Inflammatory macrophage treated with lipopolysaccharide for 1 hour (primary cell): ENCODE results near the gene GNG14.
A peak's percentile ranks its signal among the peaks of the same experiment; 100 is the strongest.
"Not testable (repeated sequence)": the region's sequence is repeated elsewhere in the genome, so short reads cannot be mapped to it uniquely, and the experiment has no call there.

Experiments used
- DNase-seq, 2 donors: peaks; one replicate each; pipeline ENCODE4 v3.0.0-alpha.2; 2020 to 2022

GNG14 gene

DNA sequence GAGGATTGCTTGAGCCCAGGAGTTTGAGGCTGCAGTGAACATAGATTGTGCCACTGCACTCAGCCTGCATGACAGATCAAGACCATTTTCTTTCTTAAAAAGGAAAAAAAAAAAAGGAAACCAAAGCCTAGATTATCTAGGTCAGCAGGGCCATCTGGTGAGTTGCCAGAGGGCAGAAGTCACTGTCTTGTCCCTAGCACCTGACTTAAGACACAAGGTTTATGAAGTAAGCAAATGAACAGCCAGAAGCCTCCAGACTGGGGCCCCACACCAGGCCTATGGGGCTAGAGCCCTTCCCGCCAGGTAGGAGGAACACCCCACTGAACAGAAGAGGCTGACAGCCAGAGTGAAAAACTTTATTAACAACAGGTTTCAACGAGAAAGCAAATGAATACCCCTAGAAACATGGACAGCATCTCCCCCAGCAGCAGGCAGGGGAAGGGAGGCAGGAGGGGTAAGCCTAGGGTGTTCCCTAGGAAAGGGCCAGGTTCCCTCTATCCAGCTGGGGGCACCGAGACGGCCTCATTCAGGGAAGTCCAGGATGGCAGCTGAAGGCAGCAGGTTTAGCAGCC lies 20.0 kb upstream of the GNG14 start:
- peak in 1 of 2 donors; percentile 29 for DNase-seq

GRCh38 chr19:12668346-12668745 lies 19.5 kb upstream of the GNG14 start:
- DNase-seq: no peak

DNA sequence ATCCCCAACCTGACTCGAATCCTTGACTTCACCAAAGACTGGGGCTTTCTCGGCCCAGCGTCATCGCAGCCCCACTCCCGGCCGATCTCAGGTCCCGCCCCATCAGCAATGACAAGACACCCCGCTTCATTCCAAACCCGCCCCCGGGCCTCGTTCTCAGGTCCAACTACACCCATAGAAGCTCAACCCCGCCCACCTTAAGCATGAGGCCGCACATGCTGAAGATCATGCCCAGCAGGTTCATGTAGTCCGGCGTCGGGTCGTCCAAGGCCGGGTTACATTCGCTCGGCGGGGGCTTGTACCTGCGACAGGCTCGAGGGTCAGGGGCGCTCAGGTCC lies 18.9 kb upstream of the GNG14 start:
- DNase-seq: peak; percentile 55 to 73

DNA sequence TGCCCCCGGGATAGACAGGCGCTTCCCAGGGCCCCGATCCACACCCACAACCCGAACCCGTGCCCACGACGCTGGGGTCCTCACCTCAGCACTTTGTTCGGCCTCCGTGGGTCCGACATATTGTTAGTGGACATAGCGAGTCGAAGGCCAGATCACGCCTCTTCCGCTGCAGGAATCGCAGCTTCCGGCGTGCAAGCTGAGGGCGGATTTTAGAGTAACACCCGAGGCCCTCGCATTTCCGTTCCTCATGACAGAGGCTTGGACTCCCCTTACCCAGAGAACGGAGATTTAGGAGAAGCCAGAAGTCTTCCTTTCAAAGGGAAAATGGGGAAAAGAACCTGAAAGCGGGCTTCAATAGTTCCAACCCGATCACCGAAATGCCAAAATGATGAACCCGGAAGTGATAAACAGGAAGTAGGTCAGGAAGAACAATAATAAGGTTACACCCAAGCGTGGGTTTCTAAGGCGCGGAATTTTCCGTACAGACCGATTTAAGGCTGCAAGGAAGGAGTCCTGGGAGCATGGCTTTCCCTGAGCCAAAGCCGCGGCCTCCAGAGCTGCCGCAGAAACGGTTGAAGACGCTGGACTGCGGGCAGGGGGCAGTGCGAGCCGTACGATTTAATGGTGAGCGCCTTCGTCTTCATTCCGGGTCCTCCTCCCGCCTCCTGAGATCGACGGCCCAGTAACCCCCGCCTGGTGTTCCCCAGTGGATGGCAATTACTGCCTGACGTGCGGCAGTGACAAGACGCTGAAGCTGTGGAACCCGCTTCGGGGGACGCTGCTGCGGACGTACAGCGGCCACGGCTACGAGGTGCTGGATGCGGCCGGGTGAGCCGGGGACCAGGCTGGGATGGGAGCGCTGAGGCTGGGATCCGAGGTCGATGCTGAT lies 18.3 kb upstream of the GNG14 start:
- peak; percentile 70 to 84 for DNase-seq

DNA sequence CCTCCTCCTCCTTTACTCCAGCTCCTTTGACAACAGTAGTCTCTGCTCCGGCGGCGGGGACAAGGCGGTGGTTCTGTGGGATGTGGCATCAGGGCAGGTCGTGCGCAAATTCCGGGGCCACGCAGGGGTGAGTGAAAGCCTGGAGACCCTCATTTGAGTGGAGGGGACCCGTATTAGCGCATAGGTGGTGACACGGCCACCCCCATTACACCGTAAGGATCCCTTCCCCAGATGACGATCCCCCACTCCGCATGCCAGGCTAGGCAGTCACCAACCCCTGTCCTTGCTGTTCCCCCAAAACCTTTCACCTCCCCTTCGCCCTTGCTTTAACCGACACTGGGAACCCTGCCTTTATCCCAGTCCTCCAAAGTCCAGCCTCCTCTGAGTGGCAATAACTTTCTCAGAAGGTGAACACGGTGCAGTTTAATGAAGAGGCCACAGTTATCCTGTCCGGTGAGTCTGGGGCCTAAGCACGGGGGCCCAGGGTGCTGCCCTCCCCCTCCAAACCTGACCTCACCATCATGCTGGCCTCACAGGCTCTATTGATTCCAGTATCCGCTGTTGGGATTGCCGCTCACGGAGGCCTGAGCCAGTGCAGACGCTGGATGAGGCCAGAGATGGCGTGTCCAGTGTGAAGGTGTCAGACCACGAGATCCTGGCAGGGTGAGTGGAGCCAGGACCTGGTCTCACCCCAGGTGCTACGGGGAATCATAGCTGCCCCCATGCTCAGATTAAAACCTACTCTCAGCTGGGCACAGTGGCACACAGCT lies 17.5 kb upstream of the GNG14 start:
- no peak for DNase-seq

- DNase-seq: no peak
These were observed 15.1 kb upstream of the GNG14 start for GRCh38 chr19:12672744-12673143.

DNA sequence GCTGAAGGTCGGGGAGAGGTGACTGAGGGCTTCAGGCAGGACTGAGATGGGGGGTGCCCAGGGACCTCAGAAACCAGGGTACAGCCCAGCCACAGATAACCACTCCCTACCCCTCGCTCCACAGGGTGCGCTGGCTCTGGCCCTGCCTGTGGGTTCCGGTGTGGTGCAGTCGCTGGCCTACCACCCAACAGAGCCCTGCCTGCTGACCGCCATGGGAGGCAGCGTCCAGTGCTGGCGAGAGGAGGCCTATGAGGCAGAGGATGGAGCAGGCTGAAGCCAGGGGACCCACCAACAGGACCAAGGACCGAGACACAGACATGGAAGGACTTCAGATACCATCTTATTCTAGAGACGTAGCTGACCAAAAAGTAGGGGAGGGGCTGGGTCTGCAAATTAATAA lies 12.4 kb upstream of the GNG14 start:
- no peak for DNase-seq

- DNase-seq: no peak
These were observed 11.9 kb upstream of the GNG14 start for GRCh38 chr19:12675940-12676339.

DNA sequence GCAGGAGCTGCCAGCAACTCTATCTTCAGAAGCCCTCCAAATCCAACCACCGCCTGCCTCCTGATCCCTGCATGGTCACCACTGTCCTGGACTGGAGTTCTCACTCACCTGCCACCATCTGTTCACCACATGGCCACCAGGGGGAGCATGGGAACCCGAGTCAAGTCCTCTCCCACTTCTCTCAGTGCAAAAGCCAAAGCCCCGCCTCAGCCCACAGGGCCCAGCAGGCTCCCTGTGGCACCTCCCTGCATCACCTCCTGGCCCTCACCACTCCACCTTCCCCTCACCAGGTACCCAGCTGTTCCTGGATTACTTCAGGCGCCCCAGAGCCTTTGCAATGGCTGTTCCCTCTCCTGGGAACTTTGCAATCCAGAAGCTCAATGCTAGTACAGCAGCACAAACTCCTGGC lies 11.4 kb upstream of the GNG14 start:
- peak; percentile 56 to 91 for DNase-seq

GRCh38 chr19:12676928-12677327 lies 10.9 kb upstream of the GNG14 start:
- DNase-seq: no peak

GRCh38 chr19:12678039-12678438 lies 9.8 kb upstream of the GNG14 start:
- DNase-seq: not testable (repeated sequence)

GRCh38 chr19:12680034-12680433 lies 7.8 kb upstream of the GNG14 start:
- DNase-seq: no peak

DNA sequence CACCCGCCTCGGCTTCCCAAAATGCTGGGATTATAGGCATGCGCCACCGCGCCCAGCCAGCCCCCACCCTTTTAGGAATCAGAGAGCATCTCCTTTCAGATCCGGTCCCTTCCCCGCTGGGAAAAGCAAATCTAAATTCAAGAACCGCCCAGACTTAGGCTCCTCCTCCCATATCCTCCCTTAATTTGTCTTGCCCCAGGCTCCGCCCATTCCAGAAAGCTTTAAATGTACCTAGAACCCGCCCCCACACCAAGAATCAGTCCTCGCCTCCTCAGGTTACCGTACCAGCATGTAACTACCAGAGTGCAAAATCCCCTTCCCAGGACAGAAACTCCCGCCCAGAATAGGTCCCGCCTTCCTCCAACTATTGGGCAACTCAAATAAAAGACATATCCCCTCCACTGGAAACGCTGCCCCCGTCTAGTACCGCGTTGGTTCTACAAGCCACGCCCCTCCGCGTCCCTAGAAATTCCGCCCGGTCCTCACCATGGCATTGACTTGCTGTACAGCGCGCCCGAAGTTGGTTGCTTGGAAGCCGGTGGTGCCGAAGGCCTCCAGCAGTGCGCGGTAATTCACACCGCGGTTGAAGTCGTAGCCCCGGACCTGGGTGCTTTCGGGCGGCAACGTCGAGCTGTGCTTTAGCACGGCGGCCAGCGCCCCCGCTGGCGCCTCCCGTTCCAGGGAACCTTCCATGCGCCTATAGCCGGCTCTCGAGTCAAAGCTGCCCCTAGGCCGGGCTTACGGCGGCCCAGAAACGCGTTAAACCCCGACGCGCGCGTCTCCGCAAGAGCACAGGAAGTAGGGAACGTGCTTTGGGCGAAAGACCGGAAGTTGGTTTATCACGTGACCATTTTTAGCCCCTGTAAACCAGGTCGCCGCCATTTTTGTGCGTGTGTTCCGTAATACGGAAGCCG lies 6.5 kb upstream of the GNG14 start, which contains the start of gene DHPS:
DHPS (minus strand) TSS at position 807 of the 914 bp plus-strand sequence; CDS start at position 693, 114 bp downstream.
- peak; percentile 93 to 95 for DNase-seq

DNA sequence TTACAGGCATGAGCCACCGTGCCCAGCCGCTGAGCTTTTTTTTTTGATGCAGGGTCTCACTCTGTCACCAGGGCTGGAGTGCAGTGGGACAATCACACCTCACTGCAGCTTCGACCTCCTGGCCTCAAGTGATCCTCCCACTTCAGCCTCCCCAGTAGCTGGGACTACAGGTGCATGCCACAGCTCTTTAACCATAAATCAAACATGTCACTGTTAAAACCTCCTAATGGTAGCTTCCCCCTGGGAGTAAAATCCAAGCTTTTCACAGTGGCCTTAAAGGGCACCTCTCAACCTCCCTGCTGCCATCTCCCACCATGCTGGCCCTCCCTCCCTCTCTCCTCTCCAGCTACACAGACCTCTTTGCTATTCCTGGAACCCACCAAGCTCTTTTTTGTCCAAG lies 2.0 kb upstream of the GNG14 start:
- no peak for DNase-seq

GRCh38 chr19:12689012-12689411 lies 1.2 kb downstream of the GNG14 start:
- no peak for DNase-seq

- no peak for DNase-seq
These were observed 1.9 kb downstream of the GNG14 start for GRCh38 chr19:12689581-12690216.

- DNase-seq: no peak
These were observed 5.2 kb downstream of the GNG14 start for GRCh38 chr19:12692960-12693359.

DNA sequence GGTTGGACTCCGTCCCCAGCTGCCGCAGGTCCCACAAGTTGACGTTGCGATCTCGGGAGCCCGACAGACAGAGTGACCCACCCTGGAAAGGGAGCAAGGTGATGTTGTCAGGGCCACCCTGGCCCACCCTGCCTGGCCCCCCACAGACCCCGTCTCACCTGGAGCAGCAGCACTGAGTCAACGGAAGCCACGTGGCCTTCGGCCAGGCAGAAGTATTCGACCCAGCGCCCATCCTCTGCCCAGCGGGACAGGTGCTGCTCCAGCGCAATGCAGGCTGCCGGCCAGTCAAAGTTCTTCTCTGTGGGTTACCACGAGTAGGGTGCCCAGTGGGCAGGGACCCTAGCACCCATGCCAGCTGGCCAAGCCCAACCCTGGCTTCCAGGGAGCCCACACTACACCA lies 6.8 kb downstream of the GNG14 start:
- DNase-seq: no peak

- no peak for DNase-seq
These were observed 7.3 kb downstream of the GNG14 start for GRCh38 chr19:12695096-12695495.

DNA sequence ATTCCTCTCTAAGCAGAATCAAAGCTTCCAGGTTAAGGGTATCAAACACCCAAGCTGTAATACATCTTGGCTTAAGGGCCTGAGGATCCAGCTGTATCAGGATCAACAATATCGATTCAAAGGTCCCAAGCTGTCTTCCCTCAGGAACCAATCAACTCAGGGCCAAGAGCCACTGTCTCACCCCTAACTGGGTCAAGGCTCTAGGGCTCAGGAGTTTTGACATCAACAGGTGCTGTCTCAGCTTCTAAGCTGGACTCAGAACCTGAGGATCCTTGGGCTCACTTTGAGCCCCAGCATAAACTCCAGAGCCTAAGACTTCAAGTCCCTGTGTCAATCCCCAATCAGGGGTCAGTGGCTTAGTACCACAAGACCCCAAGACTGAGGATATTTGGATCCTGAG lies 7.7 kb downstream of the GNG14 start:
- DNase-seq: no peak

DNA sequence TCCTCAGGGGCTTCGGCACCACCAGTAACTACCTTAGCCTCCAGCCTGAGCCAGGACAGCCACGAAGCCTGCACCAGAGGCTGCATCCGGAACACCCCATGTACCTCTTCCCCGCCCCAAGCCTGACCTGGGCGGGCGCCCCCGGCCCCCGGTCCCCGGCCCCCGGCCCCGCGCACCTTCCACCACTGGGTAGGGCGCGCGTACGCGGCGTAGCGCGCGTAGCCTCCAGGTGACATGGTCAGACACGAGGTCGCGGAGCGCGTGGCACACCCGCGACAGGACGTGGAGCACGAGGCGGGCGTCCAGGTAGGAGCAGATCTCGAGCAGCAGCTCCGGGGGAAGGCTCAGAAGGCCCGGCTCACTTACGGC lies 8.2 kb downstream of the GNG14 start:
- DNase-seq: no peak
